Neuronal stem cell (in vitro differentiated cells): Measurements from ENCODE around the gene MTMR1.

ENCODE experiments used
- DNase-seq: peaks from one replicate; pipeline ENCODE4 v3.0.0-alpha.2; 2013; ENCODE audit warnings: low spot score
- H2AFZ ChIP-seq: one replicate; pipeline ENCODE4 v1.6.1; 2013; ENCODE audit warnings: mild to moderate bottlenecking, low read length, inconsistent platforms
- H2AK5ac ChIP-seq: 2 replicates; pipeline ENCODE4 v1.6.1; 2013; ENCODE audit warnings: low read depth, mild to moderate bottlenecking, inconsistent platforms, low read length, moderate library complexity, mixed read lengths
- H2BK120ac ChIP-seq: 2 replicates; pipeline ENCODE4 v1.6.1; 2013; ENCODE audit warnings: low read depth, mild to moderate bottlenecking, inconsistent platforms, low read length, moderate library complexity, mixed read lengths
- H2BK12ac ChIP-seq: one replicate; pipeline ENCODE4 v1.6.1; 2013; ENCODE audit warnings: low read length, inconsistent platforms
- H2BK15ac ChIP-seq: 2 replicates; pipeline ENCODE4 v1.6.1; 2013; ENCODE audit warnings: mild to moderate bottlenecking, low read length, inconsistent platforms, mixed read lengths
- H2BK5ac ChIP-seq: one replicate; pipeline ENCODE4 v1.6.1; 2013; ENCODE audit warnings: inconsistent platforms, mild to moderate bottlenecking, low read length, moderate library complexity
- H3K14ac ChIP-seq: one replicate; pipeline ENCODE4 v1.6.1; 2013; ENCODE audit warnings: low read length, inconsistent platforms
- H3K18ac ChIP-seq: 2 replicates; pipeline ENCODE4 v1.6.1; 2013; ENCODE audit warnings: low read length, inconsistent platforms
- H3K23ac ChIP-seq: 2 replicates; pipeline ENCODE4 v1.6.1; 2013; ENCODE audit warnings: low read depth, mild to moderate bottlenecking, mixed read lengths, low read length, inconsistent platforms; ENCODE audit not compliant: poor library complexity
- H3K27ac ChIP-seq: replicated peaks from 3 replicates; pipeline ENCODE4 v1.5.1; 2013; ENCODE audit warnings: low read length, inconsistent platforms
- H3K27me3 ChIP-seq, 3 experiments: 2 replicates each; pipeline ENCODE4 v1.6.1; 2013; ENCODE audit warnings: low read length in 3 of 3, mild to moderate bottlenecking in 2 of 3, inconsistent platforms in 1 of 3, low read depth in 1 of 3, mixed read lengths in 1 of 3, moderate library complexity in 1 of 3; ENCODE audit not compliant: control insufficient read depth in 3 of 3, insufficient read depth in 3 of 3
- H3K36me3 ChIP-seq, 2 donors: replicated peaks in 1 of 2; 2 replicates each; pipeline ENCODE4 v1.6.1; 2013; ENCODE audit warnings: low read length in 2 of 2; ENCODE audit not compliant: control insufficient read depth in 2 of 2, insufficient read depth in 2 of 2
- H3K4ac ChIP-seq: 2 replicates; pipeline ENCODE4 v1.6.1; 2013; ENCODE audit warnings: inconsistent platforms, mild to moderate bottlenecking, low read length, moderate library complexity
- H3K4me1 ChIP-seq, 2 donors: 1 replicate in 1 of 2; 2 replicates in 1 of 2; pipeline ENCODE4 v1.6.1; 2013; ENCODE audit warnings: low read length in 2 of 2, low read depth in 1 of 2; ENCODE audit not compliant: control insufficient read depth in 2 of 2, insufficient read depth in 1 of 2
- H3K4me2 ChIP-seq: one replicate; pipeline ENCODE4 v1.6.1; 2013; ENCODE audit warnings: mild to moderate bottlenecking, low read length, inconsistent platforms; ENCODE audit not compliant: insufficient read depth, poor library complexity, severe bottlenecking
- H3K4me3 ChIP-seq, 2 donors: 2 replicates each; pipeline ENCODE4 v1.5.1; 2013; ENCODE audit warnings: low read length in 2 of 2, mild to moderate bottlenecking in 2 of 2, inconsistent platforms in 1 of 2, moderate library complexity in 1 of 2
- H3K79me1 ChIP-seq: one replicate; pipeline ENCODE4 v1.6.1; 2013; ENCODE audit warnings: low read depth, mild to moderate bottlenecking, inconsistent platforms, low read length, moderate library complexity
- H3K9ac ChIP-seq: one replicate; pipeline ENCODE4 v1.6.1; 2013; ENCODE audit warnings: mild to moderate bottlenecking, low read depth, low read length, inconsistent platforms; ENCODE audit not compliant: poor library complexity
- H3K9me3 ChIP-seq, 2 donors: replicated peaks in 1 of 2; 2 replicates each; pipeline versions ENCODE3 to v1.6.1; 2013; ENCODE audit warnings: low read length in 2 of 2, mild to moderate bottlenecking in 2 of 2, inconsistent platforms in 1 of 2, low read depth in 1 of 2, mixed read lengths in 1 of 2, moderate library complexity in 1 of 2; ENCODE audit not compliant: control insufficient read depth in 2 of 2, insufficient read depth in 1 of 2
- H4K8ac ChIP-seq: one replicate; pipeline ENCODE4 v1.6.1; 2013; ENCODE audit warnings: low read depth, mild to moderate bottlenecking, inconsistent platforms, low read length, moderate library complexity
- H4K91ac ChIP-seq: one replicate; pipeline ENCODE4 v1.6.1; 2013; ENCODE audit warnings: low read length, low read depth, mild to moderate bottlenecking, inconsistent platforms; ENCODE audit not compliant: poor library complexity
- WGBS, 2 donors: extraction: QIAGEN DNeasy Blood & Tissue Kit; methylation state at CpG; one replicate each; pipeline ENCODE4 v1.1.7; 2013; ENCODE audit warnings: missing lambda C conversion rate in 2 of 2, mixed read lengths in 1 of 2; ENCODE audit not compliant: insufficient read length in 2 of 2, insufficient replicate concordance in 1 of 2; ENCODE audit errors: extremely low coverage in 2 of 2; 5-methylcytosine and 5-hydroxymethylcytosine counted together

The MTMR1 gene

DNA sequence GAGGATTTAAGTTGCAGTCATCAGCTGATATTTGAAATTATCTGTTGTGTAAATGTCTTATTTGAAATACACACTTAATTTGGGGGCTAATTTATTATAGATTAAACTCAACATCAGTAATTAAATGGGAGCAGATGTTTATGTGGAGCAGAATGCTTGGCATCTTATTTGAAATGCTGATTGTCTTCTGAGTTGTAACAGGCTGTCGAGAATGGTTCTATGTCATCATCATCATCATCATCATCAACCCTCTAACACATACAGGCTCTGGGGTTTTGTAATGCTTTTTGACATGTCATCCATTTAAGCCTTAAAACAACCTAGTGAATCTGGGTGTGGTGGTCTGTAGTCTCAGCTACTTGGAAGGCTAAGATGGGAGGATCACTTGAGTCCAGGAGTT is 8.2 kb downstream of the MTMR1 start:
- H2BK5ac ChIP-seq: no peak overlapping the region
- no peaks in the 10 kb centered on the region for H3K27me3 ChIP-seq
- H2BK15ac ChIP-seq: no peak overlapping the region
- H3K4me1 ChIP-seq: no peaks in the 10 kb centered on the region
- no peak overlapping the region for H3K23ac ChIP-seq
- no peak overlapping the region for H3K4me2 ChIP-seq
- no peak overlapping the region for H3K4me3 ChIP-seq
- no CpG with 5 or more reads among the region's 1 CpG for WGBS, 2 donors
- H2BK12ac ChIP-seq: no peak overlapping the region
- no peak overlapping the region for H3K27ac ChIP-seq
- no peak for DNase-seq
- H2AFZ ChIP-seq: no peak overlapping the region
- no peak overlapping the region for H4K8ac ChIP-seq
- no peak overlapping the region for H3K14ac ChIP-seq
- H2AK5ac ChIP-seq: no peak overlapping the region
- H3K9ac ChIP-seq: no peak overlapping the region
- H3K18ac ChIP-seq: no peak overlapping the region
- peaks cover 0 to 9% of the 10 kb centered on the region in 2 donors for H3K36me3 ChIP-seq
- no peaks in the 10 kb centered on the region for H3K79me1 ChIP-seq
- no peak overlapping the region for H2BK120ac ChIP-seq
- H3K9me3 ChIP-seq: peaks cover 0 to 4% of the 10 kb centered on the region in 2 donors
- H4K91ac ChIP-seq: no peak overlapping the region
- H3K4ac ChIP-seq: no peak overlapping the region

DNA sequence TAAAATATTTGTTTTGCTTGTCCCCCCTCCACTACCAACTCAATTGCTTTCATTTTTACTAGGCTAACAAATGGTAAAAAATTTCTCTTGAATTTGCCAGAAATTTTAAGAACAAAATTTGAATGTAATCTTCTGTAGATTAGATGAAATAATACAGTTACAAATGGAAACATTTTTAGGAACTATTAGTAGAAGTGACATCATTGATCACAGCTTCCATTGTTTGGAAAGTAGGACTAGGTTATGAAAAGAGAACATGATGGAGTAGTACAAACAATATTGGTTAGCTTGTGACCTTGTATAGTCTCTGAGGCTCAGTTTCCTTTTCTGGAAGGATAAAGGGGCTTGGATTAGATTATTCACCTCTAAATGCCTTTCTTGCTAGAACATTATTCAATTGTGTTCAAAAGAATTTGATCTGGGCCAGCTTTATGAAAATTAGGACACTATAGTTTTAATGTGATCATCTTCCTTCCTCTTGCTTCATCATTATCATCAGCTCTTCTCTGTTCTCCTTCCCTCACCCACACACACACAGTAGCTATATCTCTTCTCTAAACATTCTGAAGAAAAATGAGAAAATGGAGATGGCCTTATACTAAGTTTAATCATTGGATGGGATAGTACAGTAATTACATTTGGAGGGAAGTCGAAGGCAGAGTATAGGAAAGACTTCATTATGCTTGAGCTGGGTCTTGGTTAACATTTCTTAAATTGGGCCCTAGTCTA is 9.9 kb downstream of the MTMR1 start:
- WGBS, 2 donors: no CpG with 5 or more reads among the region's 1 CpG
- H3K27ac ChIP-seq: no peak overlapping the region
- no peak for DNase-seq
- no peaks in the 10 kb centered on the region for H3K79me1 ChIP-seq
- H3K9ac ChIP-seq: no peak overlapping the region
- no peak overlapping the region for H4K8ac ChIP-seq
- H3K27me3 ChIP-seq: no peaks in the 10 kb centered on the region
- H3K4me3 ChIP-seq: no peak overlapping the region
- H2BK5ac ChIP-seq: no peak overlapping the region
- H3K4ac ChIP-seq: no peak overlapping the region
- H3K9me3 ChIP-seq: peaks cover 0 to 4% of the 10 kb centered on the region in 2 donors
- peaks cover 0 to 9% of the 10 kb centered on the region in 2 donors for H3K36me3 ChIP-seq
- no peak overlapping the region for H2AFZ ChIP-seq
- no peak overlapping the region for H3K23ac ChIP-seq
- H3K18ac ChIP-seq: no peak overlapping the region
- no peak overlapping the region for H4K91ac ChIP-seq
- no peak overlapping the region for H3K14ac ChIP-seq
- no peaks in the 10 kb centered on the region for H3K4me1 ChIP-seq
- no peak overlapping the region for H2BK15ac ChIP-seq
- no peak overlapping the region for H2BK120ac ChIP-seq
- H2AK5ac ChIP-seq: no peak overlapping the region
- H2BK12ac ChIP-seq: no peak overlapping the region
- no peak overlapping the region for H3K4me2 ChIP-seq

DNA sequence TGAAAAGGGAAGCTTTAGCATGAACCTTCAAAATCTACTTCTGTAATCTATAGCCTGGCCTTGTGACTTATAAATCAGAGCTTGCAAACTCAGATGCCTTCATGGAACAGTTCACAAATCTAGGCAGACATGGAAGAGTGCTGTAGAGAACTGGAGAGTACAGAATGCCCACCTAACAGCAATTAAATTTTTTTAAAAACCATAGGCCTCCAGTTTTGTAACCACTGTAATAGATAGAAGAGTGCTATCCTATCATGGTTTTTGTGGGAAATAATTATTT is 10.4 kb downstream of the MTMR1 start:
- H3K27ac ChIP-seq: no peak overlapping the region

DNA sequence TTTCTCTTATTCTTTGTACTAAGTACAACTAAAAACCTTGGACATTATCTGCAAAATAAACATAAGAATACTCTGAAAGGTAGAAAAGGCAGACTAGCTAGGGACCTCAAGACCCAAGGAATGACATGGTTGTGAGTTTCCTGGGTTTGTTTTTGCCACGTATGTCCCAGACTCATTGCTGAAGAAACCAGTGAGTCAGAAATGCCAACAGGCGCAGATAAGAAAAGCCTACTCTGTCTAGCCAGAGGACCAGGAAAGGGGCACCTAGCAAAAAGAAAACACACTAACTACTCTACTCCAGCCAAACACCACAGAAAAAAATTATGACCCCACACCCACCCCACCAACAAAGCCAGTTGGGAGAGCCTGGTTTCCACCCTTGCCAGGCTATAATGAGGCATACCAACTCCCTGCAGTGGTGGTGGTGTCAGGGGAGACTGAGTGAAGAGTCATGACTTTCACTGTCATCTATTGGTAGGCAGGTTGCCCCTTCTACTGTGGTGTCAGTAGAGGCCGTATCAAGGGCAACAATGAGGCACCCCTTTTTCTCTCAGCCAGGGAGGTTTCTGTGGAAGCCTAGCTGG is 10.9 kb downstream of the MTMR1 start:
- Histone ChIP-seq H3K27me3 (no peaks in the 10 kb centered on the region), H3K79me1 (no peaks in the 10 kb centered on the region), H2BK15ac (no peak overlapping the region), H3K27ac (no peak overlapping the region), H4K91ac (no peak overlapping the region), H2AFZ (no peak overlapping the region), H4K8ac (no peak overlapping the region), H3K18ac (no peak overlapping the region), H2BK5ac (no peak overlapping the region), H3K4ac (no peak overlapping the region), H3K4me1 (no peaks in the 10 kb centered on the region), H3K36me3 (peaks cover 0 to 9% of the 10 kb centered on the region in 2 donors), H2BK120ac (no peak overlapping the region), H3K9ac (no peak overlapping the region), H3K14ac (no peak overlapping the region), H3K4me3 (no peak overlapping the region), H2AK5ac (no peak overlapping the region), H3K4me2 (no peak overlapping the region), H3K9me3 (peaks cover 0 to 4% of the 10 kb centered on the region in 2 donors), H3K23ac (no peak overlapping the region), H2BK12ac (no peak overlapping the region)
- no CpG with 5 or more reads among the region's 3 CpGs for WGBS, 2 donors
- DNase-seq: no peak

More for the DNA sequence above, 10.4 kb downstream of the MTMR1 start:
- Histone ChIP-seq H3K4me3 (no peak overlapping the region), H3K79me1 (no peaks in the 10 kb centered on the region), H2BK15ac (no peak overlapping the region), H2AK5ac (no peak overlapping the region), H2BK120ac (no peak overlapping the region), H3K4me1 (no peaks in the 10 kb centered on the region), H3K14ac (no peak overlapping the region), H3K9me3 (peaks cover 0 to 4% of the 10 kb centered on the region in 2 donors), H3K36me3 (peaks cover 0 to 9% of the 10 kb centered on the region in 2 donors), H4K91ac (no peak overlapping the region), H3K27me3 (no peaks in the 10 kb centered on the region), H3K4ac (no peak overlapping the region), H3K4me2 (no peak overlapping the region), H4K8ac (no peak overlapping the region), H3K9ac (no peak overlapping the region), H2AFZ (no peak overlapping the region), H2BK5ac (no peak overlapping the region), H3K23ac (no peak overlapping the region), H3K18ac (no peak overlapping the region), H2BK12ac (no peak overlapping the region)
- DNase-seq: no peak
